Mesothelial cell of epicardium (in vitro differentiated cells): ENCODE data around the gene ACOT8. TPM values are rescaled to one million over a fixed set of nuclear protein-coding genes. Genes with fewer than 3 reads are reported as not detected.
A peak's percentile ranks its signal among the peaks of the same experiment; 100 is the strongest.
"Not testable (repeated sequence)": the region's sequence is repeated elsewhere in the genome, so short reads cannot be mapped to it uniquely, and the experiment has no call there.

Source experiments
- DNase-seq, 2 experiments: peaks; one replicate each; pipeline ENCODE4 v3.0.0; 2021; ENCODE audit warnings: low spot score in 2 of 2; ENCODE audit not compliant: unreplicated experiment in 2 of 2
- H3K27ac Mint-ChIP-seq: 2 replicates; pipeline ENCODE4 v1.8.0; 2021; ENCODE audit warnings: mixed read lengths
- H3K27me3 Mint-ChIP-seq: 2 replicates; pipeline ENCODE4 v1.8.0; 2021; ENCODE audit warnings: low read depth, mixed read lengths
- H3K36me3 Mint-ChIP-seq: 2 replicates; pipeline ENCODE4 v1.8.0; 2021; ENCODE audit warnings: mixed read lengths
- H3K4me1 Mint-ChIP-seq: 2 replicates; pipeline ENCODE4 v1.8.0; 2021; ENCODE audit warnings: mixed read lengths
- H3K4me3 Mint-ChIP-seq: 2 replicates; pipeline ENCODE4 v1.8.0; 2021; ENCODE audit warnings: mild to moderate bottlenecking, moderate library complexity, mixed read lengths
- H3K9me3 Mint-ChIP-seq: 2 replicates; pipeline ENCODE4 v1.8.0; 2021; ENCODE audit warnings: mixed read lengths
- total RNA-seq: library from RNA; stranded (reverse); gene quantifications from 3 replicates; pipeline ENCODE4 v1.2.1, GENCODE V29; 2021
- TF ChIP-seq, protein P1 (sequence below): fragments of 200-600 bp; sonication (generic); IDR thresholded peaks from one replicate; pipeline ENCODE4 v1.5.0; 2021; ENCODE audit warnings: antibody characterized with exemption; ENCODE audit not compliant: unreplicated experiment

The ACOT8 gene
- total RNA-seq, 1 donor from 2014 or later = 20.6 TPM

DNA sequence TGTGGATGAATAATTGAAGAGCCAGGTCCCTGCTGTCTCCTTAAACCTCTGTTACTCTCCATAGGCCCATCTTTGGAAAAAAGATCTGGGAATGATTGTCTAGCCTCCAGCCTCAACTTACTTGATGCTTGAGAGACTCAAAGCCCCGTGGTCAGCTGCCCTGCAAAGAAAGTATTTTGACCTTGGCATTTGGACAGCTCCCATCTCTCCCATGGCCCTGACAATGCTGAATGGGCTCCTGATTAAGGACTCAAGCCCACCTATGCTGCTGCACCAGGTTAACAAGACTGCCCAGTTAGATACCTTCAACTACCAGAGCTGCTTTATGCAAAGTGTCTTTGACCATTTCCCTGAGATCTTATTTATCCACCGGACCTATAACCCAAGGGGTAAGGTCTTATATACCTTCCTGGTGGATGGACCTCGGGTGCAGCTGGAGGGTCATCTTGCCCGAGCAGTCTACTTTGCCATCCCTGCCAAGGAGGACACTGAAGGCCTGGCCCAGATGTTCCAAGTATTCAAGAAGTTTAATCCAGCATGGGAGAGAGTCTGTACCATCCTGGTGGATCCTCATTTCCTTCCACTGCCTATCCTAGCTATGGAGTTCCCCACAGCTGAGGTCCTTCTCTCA lies 25.4 kb upstream of the ACOT8 start:
- no peaks in the 10 kb centered on the region for H3K9me3 Mint-ChIP-seq
- peaks cover 16% of the 10 kb centered on the region for H3K4me1 Mint-ChIP-seq
- no peak for DNase-seq
- H3K36me3 Mint-ChIP-seq = peaks cover 12% of the 10 kb centered on the region
- TF ChIP-seq, protein P1, sequence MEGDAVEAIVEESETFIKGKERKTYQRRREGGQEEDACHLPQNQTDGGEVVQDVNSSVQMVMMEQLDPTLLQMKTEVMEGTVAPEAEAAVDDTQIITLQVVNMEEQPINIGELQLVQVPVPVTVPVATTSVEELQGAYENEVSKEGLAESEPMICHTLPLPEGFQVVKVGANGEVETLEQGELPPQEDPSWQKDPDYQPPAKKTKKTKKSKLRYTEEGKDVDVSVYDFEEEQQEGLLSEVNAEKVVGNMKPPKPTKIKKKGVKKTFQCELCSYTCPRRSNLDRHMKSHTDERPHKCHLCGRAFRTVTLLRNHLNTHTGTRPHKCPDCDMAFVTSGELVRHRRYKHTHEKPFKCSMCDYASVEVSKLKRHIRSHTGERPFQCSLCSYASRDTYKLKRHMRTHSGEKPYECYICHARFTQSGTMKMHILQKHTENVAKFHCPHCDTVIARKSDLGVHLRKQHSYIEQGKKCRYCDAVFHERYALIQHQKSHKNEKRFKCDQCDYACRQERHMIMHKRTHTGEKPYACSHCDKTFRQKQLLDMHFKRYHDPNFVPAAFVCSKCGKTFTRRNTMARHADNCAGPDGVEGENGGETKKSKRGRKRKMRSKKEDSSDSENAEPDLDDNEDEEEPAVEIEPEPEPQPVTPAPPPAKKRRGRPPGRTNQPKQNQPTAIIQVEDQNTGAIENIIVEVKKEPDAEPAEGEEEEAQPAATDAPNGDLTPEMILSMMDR = no peak
- H3K4me3 Mint-ChIP-seq = peak overlapping the region; percentile 59
- H3K27ac Mint-ChIP-seq = peak overlapping the region; percentile 13
- H3K27me3 Mint-ChIP-seq = no peaks in the 10 kb centered on the region

DNA sequence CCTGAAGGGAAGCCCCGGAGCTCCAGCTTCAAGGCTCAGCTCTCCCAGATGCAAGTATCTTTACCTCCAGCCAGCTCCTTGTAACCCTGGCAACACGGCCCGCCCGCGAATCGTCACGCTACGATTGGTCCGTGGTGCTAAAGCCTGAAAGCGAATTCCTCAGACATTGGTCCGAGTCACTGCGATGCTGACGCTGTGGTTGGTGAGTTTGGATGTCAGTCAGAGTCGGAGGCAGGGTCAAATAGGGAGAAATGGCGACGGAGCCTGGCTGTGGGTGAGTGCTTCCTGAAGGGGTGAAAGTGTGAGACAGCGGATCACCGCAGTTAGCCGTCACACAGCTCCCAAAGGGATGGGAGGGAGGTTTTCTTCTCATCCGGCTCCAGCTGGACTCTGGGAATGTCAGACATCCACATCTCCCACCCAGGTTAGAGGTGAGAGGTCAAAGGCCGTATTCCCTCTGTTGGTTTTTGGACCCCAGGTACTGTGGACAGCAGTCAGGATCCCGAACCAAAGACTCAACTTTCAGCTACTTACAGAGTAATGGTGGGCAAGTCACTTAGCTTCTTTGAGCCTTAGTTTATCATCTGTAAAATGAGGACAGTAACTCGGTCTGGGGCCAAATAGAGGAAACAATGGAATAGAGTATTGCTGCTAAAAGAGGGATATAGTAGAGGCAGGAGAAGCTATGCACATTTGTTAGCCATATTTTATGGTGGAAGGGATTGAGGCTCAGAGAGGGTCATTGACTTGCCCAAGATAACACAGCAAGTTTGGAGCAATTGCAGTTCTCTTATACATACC lies 24.0 kb upstream of the ACOT8 start, which contains the start of gene ZSWIM1:
TSS of gene ZSWIM1 (plus strand) at position 240 of the 801 bp plus-strand sequence. CDS start 1,366 bp downstream, outside the sequence.
- peak within 1 kb of the TSS; percentile 88 for H3K4me3 Mint-ChIP-seq
- H3K4me1 Mint-ChIP-seq = peaks cover 16% of the 10 kb centered on the region
- H3K27me3 Mint-ChIP-seq = no peaks in the 10 kb centered on the region
- TF ChIP-seq, protein P1 = no peak
- H3K9me3 Mint-ChIP-seq = no peaks in the 10 kb centered on the region
- peaks cover 10% of the 10 kb centered on the region for H3K36me3 Mint-ChIP-seq
- H3K27ac Mint-ChIP-seq = peak within 1 kb of the TSS; percentile 86
- DNase-seq = peak; percentile 98

DNA sequence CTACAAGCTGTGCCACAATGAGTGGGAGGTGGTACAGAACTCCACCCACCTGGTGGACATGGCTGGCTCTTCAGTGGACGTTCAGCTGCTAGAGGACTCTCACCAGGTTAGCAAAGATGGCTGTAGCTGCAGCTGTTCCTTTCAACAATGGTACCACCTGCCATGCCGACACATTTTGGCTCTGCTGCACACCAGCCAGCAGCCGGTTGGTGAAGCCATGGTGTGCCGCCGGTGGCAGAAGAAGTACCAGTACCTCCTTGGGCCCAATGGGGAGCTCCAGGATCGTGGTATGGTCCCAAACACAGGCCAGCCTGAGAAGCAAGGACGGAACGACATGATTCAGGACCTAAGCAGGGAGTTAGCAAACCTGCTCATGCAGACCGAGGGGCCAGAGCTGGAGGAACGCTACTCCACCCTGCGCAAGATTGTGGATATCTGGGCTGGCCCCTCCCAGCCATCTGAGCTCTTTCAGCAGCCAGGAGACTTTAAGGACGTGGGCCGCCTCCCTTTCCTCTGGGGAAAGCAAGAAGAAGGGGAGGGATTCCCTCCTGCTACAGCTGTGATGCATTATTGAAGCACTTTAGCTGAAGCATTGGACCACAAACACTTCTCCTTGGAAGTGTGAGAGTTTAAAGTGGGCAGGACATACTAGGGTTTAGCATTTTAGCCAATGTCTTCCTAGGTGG lies 21.0 kb upstream of the ACOT8 start:
- no peaks in the 10 kb centered on the region for H3K9me3 Mint-ChIP-seq
- TF ChIP-seq, protein P1 = no peak
- DNase-seq = no peak
- H3K4me3 Mint-ChIP-seq = no peak overlapping the region
- H3K27ac Mint-ChIP-seq = no peak overlapping the region
- H3K4me1 Mint-ChIP-seq = peaks cover 16% of the 10 kb centered on the region
- H3K27me3 Mint-ChIP-seq = no peaks in the 10 kb centered on the region
- peaks cover 7% of the 10 kb centered on the region for H3K36me3 Mint-ChIP-seq

DNA sequence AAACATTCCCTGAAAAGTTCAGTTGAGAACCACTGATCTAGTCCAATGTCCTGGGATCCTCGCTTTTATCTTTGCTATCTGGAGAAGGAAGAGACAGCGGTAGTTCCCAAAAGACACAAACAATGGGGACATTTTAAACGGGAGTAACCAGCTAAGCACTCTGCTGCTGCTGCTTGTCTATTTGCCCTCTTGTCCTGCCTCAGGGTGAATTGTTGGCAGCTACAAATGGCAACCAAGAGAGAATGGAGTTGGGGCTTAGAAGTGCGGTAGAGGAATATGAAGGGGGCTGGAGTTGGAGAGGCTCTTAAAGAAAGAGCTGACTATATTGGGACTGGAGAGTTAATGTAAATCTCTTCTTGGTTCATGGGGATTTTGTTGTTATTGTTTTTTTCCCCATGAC lies 17.4 kb upstream of the ACOT8 start:
- Mint-ChIP-seq H3K27me3 (no peaks in the 10 kb centered on the region), H3K9me3 (no peaks in the 10 kb centered on the region), H3K4me3 (no peak overlapping the region), H3K4me1 (no peaks in the 10 kb centered on the region), H3K36me3 (peaks cover 1% of the 10 kb centered on the region), H3K27ac (no peak overlapping the region)
- no peak for DNase-seq
- TF ChIP-seq, protein P1 = no peak

DNA sequence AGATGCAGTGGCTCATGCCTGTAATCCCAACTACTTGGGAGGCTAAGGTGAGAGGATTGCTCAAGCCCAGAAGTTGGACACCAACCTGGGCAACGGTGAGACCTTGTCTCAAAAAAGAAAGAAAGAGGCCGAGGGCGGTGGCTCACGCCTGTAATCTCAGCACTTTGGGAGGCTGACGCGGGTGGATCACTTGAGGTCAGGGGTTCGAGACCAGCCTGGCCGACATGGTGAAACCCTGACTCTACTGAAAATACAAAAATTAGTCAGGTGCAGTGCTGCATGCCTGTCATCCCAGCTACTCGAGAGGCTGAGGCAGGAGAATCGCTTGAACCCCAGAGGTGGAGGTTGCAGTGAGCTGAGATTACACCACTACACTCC lies 16.9 kb upstream of the ACOT8 start:
- not testable (repeated sequence) for H3K4me3 Mint-ChIP-seq, H3K27ac Mint-ChIP-seq, H3K9me3 Mint-ChIP-seq, H3K36me3 Mint-ChIP-seq, H3K27me3 Mint-ChIP-seq, DNase-seq, H3K4me1 Mint-ChIP-seq
